ENCODE measurements around the gene TPT1.

TPT1 gene

DNA sequence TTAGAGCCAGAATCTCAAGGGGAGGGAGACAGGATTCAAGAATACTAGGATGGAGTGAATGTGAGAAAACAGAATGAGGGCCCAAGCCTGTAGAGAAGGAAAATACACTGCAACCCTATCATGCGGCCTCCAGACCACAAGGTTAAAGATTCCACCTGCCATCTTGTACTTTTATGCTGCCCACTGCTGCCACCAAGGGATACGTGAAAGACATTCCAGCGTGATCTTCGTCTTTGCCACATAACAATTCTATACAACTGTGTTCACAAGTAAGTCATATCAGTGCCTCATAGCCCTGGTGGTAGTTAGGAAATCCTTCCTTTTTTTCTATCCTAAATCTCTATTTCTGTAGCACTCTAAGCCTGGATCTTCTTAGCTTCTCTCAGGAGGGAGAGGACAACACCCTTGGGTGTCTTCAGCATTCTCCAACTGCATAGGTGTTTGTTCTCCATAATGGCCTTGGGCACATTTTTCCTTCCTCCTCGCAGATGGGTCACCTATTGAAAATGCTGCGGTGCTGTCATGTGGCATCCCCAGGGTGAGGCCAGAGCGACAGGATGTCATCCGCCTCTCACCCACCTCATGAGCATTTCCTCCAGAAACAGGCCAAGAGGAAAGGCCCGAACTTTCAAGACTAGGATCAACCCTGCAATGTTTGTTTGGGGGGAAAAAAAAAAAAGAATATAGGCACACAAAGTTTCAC lies 13.6 kb downstream of the TPT1 start:
- TF ChIP-seq, protein P1, sequence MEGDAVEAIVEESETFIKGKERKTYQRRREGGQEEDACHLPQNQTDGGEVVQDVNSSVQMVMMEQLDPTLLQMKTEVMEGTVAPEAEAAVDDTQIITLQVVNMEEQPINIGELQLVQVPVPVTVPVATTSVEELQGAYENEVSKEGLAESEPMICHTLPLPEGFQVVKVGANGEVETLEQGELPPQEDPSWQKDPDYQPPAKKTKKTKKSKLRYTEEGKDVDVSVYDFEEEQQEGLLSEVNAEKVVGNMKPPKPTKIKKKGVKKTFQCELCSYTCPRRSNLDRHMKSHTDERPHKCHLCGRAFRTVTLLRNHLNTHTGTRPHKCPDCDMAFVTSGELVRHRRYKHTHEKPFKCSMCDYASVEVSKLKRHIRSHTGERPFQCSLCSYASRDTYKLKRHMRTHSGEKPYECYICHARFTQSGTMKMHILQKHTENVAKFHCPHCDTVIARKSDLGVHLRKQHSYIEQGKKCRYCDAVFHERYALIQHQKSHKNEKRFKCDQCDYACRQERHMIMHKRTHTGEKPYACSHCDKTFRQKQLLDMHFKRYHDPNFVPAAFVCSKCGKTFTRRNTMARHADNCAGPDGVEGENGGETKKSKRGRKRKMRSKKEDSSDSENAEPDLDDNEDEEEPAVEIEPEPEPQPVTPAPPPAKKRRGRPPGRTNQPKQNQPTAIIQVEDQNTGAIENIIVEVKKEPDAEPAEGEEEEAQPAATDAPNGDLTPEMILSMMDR (IDR thresholded peaks at IDR 0.05; ENCODE audit: control insufficient read depth, insufficient read depth, low read depth, low read length, missing control alignments): no peak
- no peak for DNase-seq (ENCODE audit: low read depth)
- H3K4me3 ChIP-seq (ENCODE audit: control insufficient read depth, low read depth, low read length): no peak overlapping the region

DNA sequence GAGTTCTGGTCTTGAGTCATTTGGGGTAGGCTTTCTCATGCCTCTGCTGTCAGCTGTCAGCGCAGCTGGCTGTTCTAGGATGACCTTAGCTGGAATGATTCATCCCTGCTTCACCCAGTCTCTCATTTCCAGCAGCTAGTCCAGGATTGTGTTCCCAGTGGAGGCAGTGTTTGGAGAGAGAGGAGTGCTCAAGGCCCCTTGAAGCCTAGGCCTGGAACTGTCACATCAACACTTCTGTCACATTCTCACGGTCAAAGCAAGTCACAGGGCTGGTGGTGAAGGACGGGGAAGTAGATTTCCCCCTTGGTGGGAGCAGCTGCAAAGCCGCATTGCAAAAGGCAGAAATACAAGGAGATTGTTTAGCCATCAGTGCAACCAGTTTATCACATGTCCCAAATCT lies 15.2 kb downstream of the TPT1 start:
- TF ChIP-seq, protein P1 (IDR thresholded peaks at IDR 0.05; ENCODE audit: control insufficient read depth, insufficient read depth, low read depth, low read length, missing control alignments): no peak
- DNase-seq (ENCODE audit: low read depth): peak; percentile 71
- H3K4me3 ChIP-seq (ENCODE audit: control insufficient read depth, low read depth, low read length): no peak overlapping the region

DNA sequence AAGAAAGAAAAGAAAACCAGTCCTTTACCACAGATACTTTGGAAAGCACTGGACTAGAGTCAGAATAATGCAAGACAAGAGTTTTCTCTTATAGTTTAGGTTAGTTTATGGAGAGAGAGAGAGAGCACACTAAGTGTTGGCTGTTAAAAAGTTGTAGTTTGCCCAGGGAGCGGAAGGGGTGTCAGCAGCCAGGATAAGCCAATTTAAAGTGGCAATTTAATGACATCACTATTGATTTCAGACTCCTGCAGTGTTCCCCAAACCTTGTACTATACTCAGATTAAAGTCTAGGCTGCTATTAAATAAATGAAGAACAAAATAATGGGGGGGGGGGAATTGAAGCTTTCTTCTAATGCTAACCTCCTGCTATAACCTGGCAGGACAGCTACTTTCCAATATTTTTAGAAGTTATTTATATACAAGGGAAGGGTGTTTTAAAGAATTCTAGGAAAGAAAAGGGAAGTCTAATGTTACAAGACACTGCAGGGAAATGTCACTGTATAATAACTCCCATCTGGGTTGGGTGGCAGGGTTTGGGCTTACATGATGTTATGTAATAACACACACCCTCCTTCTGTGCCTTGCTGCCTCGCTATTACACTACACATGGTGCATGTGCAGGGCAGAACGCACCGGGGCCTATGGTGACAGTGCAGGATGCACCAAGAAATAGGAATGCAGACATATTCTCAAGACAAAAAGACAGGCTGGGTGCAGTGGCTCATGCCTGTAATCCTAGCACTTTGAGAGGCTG lies 19.9 kb downstream of the TPT1 start:
- TF ChIP-seq, protein P1 (IDR thresholded peaks at IDR 0.05; ENCODE audit: control insufficient read depth, insufficient read depth, low read depth, low read length, missing control alignments): no peak
- no peak for DNase-seq (ENCODE audit: low read depth)
- no peak overlapping the region for H3K4me3 ChIP-seq (ENCODE audit: control insufficient read depth, low read depth, low read length)

DNA sequence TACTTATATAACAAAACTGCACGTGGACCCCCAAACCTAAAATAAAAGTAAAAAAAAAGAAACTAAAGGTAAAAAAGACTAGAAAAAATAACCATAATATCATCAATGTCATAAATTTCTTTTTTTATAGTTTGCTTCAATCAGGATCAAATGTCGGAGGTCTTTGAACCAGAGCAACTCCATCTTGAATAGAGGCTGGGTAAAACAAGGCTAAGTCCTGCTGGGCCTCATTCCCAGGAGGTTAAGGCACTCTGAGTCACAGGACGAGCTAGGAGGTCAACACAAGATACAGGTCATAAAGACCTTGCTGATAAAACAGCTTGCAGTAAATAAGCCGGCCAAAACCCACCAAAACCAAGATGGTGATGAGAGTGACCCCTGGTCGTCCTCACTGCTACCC lies 24.0 kb downstream of the TPT1 start:
- no peak for DNase-seq (ENCODE audit: low read depth)
- TF ChIP-seq, protein P1 (IDR thresholded peaks at IDR 0.05; ENCODE audit: control insufficient read depth, insufficient read depth, low read depth, low read length, missing control alignments): no peak

GRCh38 chr13:45316338-45316737 lies 24.6 kb downstream of the TPT1 start:
- TF ChIP-seq, protein P1 (IDR thresholded peaks at IDR 0.05; ENCODE audit: control insufficient read depth, insufficient read depth, low read depth, low read length, missing control alignments): no peak
- DNase-seq (ENCODE audit: low read depth): no peak
- H3K4me3 ChIP-seq (ENCODE audit: control insufficient read depth, low read depth, low read length): no peak overlapping the region

More for the DNA sequence above, 24.0 kb downstream of the TPT1 start:
- H3K4me3 ChIP-seq (ENCODE audit: control insufficient read depth, low read depth, low read length): no peak overlapping the region

- TF ChIP-seq, protein P1 (IDR thresholded peaks at IDR 0.05; ENCODE audit: control insufficient read depth, insufficient read depth, low read depth, low read length, missing control alignments): no peak
- DNase-seq (ENCODE audit: low read depth): no peak
- no peak overlapping the region for H3K4me3 ChIP-seq (ENCODE audit: control insufficient read depth, low read depth, low read length)
Measured at GRCh38 chr13:45315520-45316167, 25.3 kb downstream of the TPT1 start.

Measured in AG09309 (cell line).